Left cardiac atrium (tissue), 4 donors: Measurements from ENCODE around the gene C16orf89. TPM values are rescaled to one million over a fixed set of nuclear protein-coding genes. Genes with fewer than 3 reads are reported as not detected.
"Not testable (repeated sequence)": the region's sequence is repeated elsewhere in the genome, so short reads cannot be mapped to it uniquely, and the experiment has no call there.

Experiments used
- ATAC-seq, 2 donors: fragments of 200-7000 bp; cut with Tn5 transposase; one replicate each; pipeline ENCODE4 v1.9.1; 2020; ENCODE audit warnings: mild to moderate bottlenecking in 2 of 2, moderate library complexity in 2 of 2
- DNase-seq: peaks from one replicate; pipeline ENCODE4 v3.0.0-alpha.2; 2020
- intact Hi-C, 2 donors: fragments of 100-400 bp; cut with DNase I; formaldehyde crosslinking; loops; one replicate each; pipeline versions ENCODE4 v1.14.1 to v1.15.1; 2022 to 2023
- long read RNA-seq: library from polyadenylated mRNA; unstranded; transcript quantifications from one replicate; pipeline ENCODE4 v2.0.0, GENCODE V29; 2021
- total RNA-seq, 2 donors: library from RNA; stranded (reverse); fragmentation: NEBNext Ultra II Directional; extraction: Animal tissue kit (Norgen Biotek cat#: 25700); gene quantifications; one replicate each; pipeline ENCODE4 v1.2.1, GENCODE V29; 2021
- donor health status: DM: no; HTN: yes; CAD: no.
- donor health status: DM: no; HTN: yes; CAD: no; lungs with severe emphysema.
- donor health status: DM: yes; HTN: yes; CAD: no.
- donor health status: Dilated cardiomyopathy.

C16orf89 gene, protein sequence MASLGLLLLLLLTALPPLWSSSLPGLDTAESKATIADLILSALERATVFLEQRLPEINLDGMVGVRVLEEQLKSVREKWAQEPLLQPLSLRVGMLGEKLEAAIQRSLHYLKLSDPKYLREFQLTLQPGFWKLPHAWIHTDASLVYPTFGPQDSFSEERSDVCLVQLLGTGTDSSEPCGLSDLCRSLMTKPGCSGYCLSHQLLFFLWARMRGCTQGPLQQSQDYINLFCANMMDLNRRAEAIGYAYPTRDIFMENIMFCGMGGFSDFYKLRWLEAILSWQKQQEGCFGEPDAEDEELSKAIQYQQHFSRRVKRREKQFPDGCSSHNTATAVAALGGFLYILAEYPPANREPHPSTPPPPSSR
- 10 to 100 TPM in 1 of 2 donors, 1 to 10 TPM in 1; 6.6 to 19.4 TPM for total RNA-seq
- long read RNA-seq, partial matches to known transcripts, result 0 of 6 reads
- long read RNA-seq, other reads (novel, unspliced or antisense), result 0 of 6 reads

DNA sequence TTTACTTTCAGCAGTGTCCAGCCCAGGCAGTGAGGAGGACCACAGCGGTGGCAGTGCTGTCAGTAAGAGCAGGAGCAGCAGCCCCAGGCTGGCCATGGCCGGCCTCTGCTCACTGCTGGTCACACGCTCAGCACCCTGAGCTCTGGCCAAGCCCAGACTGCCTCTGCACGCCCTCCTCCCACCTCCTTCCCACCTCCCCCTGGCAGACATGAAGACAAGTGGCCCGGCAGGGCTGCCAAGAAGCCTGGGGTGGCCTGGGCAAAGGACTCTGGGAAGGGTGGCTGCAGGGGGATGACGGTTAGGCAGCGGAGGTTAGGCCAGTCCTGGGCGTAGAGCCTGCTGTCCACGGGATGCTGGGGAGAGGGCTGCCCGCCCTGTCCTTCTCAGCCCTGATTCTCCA lies at the start of gene C16orf89:
C16orf89 (minus strand) TSS at position 144 of the 400 bp plus-strand sequence; CDS start at position 96, 48 bp downstream.
- no peak for DNase-seq

DNA sequence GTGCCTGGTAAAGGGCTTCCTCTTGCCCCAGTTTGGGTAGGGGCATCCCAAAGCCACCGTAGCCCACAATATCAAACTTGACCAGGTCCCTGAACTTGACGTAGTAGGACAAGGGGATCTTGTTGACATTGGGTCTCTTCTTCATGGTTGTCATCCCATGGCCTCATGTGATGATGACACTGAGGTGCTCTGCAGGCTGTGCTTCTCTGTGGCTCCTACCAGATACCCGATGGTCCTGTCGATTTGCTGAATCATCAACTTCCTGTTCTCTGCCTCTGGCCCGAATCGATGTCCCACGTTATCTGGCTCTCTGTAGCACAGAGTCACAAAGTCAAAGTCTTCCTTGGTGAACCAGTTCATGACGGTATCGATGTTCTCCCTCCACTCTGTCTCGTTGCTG lies 45.2 kb upstream of the C16orf89 start:
- DNase-seq, ATAC-seq, intact Hi-C loops: not testable (repeated sequence)

More for the DNA sequence above, at the start of gene C16orf89:
- intact Hi-C loops, result no loop called here
- peak; percentile 23 to 89 for ATAC-seq

DNA sequence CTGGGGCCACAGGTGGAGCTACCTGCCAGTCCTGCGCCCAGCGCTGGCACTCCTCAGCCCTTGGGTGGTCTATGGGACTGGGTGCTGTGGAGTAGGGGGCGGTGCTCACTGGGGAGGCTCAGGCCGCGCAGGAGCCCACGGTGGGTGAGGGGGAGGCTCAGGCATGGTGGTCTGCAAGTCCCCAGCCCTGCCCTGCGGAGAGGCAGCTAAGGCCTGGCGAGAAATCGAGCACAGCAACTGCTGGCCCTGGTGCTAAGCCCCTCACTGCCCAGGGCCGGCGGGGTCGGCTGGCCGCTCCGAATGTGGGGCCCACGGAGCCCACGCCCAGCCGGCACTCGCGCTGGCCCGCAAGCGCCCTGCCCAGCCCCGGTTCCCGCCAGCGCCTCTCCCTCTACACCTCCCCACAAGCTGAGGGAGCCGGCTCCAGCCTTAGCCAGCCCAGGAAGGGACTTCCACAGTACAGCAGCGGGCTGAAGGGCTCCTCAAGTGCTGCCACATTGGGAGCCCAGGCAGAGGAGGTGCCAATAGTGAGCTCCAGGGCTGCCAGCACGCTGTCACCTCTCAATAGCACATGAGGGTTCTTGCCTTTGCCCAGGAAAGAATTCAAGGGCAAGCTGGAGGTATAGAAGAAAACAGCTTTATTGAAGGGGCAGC lies 42.9 kb upstream of the C16orf89 start:
- no peak for DNase-seq
- ATAC-seq, result no peak
- intact Hi-C loops, result no loop called here

DNA sequence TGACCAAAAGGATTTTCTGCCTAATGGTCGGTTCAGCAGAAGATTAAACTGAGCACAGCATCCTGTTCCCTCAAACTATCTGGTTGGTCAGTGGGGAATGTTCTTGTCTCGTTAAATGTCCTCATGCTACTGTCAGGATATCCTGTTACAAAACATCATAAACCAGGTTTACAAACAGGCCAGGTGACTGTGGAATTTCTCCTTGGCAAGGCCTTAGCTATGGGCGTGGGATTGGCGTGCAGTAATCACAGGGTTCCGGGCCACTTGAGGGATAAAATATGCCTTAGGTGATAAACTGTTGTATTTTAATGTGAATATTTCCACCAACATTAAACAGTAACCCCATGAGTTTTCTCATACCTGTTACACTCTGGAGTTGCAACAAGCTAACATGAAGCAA lies 39.3 kb upstream of the C16orf89 start:
- ATAC-seq, DNase-seq, intact Hi-C loops: not testable (repeated sequence)

DNA sequence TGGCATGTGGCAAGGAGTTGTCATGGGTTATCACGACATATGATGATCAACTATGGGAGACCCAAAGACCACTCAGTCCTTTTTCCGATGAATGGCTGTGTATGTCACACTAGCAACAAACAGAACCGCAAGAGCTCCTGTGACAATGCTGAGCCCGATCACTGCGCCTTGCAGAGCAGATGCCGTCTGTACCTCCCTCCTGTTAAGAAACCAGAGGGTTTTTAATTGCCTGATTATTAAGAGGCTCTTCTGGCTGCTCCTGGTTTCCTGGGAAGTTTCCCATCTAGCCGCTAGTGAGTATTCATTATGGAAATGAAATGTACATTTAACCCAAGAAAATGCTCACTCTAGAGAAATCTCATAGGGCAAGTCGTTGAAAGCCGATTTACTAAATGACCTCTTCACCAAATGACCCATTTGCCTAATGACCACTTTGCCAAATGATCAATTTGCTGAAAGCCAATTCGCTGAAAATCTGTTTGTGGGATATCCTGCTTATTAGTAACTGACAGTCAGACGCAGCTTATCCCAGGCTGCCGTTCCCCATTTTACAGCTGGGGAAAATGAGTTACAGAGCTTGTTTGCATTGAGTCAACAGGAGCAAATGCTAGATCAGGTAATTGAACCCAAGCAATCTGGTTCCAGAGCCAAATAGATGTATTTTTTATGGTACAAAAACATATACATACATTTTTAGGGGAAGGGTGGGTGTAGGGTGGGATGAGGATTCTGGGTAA lies 37.7 kb upstream of the C16orf89 start:
- ATAC-seq, intact Hi-C loops, DNase-seq: not testable (repeated sequence)

DNA sequence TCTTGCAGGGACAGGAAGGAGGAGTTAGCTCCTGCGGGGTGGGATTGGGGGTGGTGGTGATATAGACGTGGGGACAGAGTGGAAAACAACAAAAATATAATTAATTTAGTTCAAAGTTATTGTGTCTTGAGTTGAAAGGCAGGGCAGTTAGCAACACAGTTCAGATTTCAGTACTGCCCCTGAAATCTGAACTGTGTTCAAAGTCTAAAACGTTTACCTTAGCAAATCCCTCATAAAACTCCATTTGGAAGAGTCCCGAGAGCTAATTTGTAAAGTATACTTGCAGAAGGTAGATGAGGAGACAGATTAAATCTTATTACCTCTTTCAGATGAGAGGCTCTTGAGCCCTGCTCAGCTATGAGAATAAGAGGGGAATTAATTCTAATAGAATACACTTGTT lies 33.4 kb upstream of the C16orf89 start:
- ATAC-seq, DNase-seq, intact Hi-C loops: not testable (repeated sequence)

DNA sequence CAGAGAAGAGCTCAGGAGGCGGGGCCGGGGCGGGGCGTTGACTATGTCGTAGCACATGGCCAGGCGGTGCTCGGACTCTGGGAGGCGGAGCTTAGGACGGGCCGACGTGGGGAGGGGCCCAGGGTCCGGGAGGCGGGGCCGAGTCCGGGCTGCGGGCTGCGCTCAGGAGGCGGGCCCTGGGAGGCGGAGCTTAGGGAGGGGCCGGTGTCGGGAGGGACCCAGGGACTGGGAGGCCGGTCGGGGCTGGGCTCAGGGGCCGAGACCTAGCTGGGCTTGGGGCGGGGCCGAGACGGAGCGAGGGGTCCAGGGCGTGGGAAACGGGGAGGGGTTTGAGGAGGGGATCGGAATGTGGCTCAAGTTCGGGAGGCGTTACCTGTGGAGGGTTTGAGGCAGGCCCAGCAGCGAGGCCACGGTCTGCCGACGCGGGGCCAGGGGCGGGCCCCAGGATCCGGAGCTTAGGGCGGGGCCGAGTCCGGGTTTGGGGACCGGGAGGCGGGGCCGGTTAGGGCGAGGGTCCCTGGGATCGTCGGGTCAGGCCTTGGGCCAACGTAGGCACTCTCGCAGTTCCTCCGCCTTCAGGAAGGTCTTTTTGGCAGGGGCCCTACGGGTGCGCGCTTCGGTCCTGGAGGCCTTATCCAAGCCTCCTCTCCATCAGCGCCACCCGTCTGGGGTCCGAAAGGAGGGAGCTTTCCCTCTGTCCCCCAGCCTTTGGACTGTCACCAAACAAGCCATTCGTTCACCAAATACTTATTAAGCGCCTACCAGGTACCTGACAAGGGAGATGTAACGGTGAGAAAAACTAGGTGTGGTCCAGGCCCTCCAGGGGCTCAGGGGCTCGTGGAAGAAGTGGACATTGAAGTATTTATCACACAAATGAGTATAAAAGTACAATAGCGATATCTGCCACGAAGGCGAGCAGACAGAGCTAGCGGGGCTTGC lies 32.7 kb upstream of the C16orf89 start:
- peak; percentile 82 for DNase-seq
- ATAC-seq, intact Hi-C loops: not testable (repeated sequence)

DNA sequence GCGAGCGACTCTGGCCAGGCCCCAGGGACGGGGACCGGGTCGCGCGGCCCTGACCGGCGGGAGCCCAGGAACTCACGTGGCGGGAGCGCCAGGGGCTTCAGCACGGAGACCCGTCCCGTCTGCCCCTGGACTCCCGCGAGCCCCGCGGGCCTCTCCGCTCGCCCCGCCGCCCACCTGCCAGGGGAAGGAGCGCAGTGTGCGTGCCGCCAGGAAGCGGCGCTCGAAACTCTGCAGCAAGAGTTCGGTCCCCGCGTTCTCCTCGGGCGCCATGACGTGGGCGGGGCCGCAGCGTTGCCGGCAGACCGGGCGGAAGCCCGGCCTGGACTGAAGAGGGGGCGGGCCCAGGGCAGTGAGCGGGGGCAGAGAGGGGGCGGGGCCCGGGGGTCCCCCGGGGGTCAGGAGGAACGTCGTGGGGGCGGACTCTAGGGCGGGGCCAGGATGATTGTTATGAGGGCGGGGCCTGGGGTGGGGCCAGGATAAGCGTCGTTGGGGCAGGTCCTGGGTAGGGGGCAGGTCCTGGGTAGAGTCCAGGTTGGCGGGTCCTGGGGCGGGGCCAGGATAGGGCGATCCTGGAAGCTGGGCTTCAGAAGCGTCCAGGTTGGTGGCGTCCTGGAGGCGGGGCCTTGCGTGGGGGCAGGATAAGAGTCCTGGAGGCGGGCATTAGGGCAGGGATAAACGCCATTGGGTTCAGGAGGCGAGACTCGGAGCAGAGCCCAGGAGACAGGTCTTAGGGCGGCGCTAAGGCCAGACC lies 31.9 kb upstream of the C16orf89 start, which contains the start of gene EEF2KMT:
EEF2KMT (minus strand) TSS at position 326 of the 751 bp plus-strand sequence; CDS start at position 270, 56 bp downstream.
- ATAC-seq, result peak; percentile 100
- intact Hi-C loops, result not testable (repeated sequence)

DNA sequence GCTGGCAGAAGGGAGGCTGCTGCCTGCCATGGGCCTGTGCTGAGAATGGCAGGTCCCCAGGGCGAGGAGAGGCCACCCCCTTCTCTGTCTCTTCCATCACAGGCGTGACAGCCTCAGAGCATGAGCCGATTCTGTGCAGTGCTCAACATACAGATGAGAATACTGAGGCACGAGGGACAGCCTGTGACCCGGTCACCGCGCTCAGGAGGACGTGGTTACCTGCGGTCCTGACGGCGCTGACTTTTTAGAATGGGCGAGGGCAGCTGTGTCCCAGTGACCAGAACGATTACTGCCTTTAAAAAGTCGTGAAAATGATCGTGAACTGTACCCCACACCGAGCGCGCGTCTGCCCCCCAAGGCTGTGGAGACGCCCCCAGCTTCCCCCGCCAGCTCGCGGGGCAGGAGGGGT lies 31.3 kb upstream of the C16orf89 start:
- ATAC-seq, intact Hi-C loops: not testable (repeated sequence)
- DNase-seq, result peak; percentile 44

More for the DNA sequence above, 31.9 kb upstream of the C16orf89 start, which contains the start of gene EEF2KMT:
- DNase-seq, result peak; percentile 100

DNA sequence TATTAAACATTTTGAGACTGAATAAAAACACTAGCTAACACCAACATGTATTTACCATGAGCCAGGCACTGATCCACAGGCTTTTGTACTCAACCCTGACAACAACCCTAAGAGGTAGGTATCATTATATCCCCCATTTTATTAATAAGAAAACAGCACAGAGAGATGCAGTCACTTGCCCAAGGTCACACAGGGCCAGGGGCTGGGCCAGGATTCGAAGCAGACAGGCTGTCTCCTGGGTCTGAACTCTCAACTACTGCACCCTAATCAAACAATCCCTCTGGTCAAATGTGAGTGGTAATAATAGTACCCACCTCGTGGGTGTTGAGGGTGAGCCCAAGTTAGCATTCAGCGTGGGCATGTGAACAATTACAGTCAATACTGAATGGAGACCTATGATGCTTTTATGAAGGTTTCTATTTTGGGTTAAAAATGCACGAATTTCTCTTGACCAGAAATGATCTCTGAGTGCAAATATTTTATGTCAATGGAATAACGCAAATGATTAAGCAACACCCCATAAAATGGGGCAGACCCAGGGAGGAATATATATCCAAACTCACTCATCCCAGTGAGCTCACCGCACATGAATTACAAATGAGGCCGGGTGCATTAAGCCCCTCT lies 30.8 kb upstream of the C16orf89 start:
- ATAC-seq, intact Hi-C loops, DNase-seq: not testable (repeated sequence)

DNA sequence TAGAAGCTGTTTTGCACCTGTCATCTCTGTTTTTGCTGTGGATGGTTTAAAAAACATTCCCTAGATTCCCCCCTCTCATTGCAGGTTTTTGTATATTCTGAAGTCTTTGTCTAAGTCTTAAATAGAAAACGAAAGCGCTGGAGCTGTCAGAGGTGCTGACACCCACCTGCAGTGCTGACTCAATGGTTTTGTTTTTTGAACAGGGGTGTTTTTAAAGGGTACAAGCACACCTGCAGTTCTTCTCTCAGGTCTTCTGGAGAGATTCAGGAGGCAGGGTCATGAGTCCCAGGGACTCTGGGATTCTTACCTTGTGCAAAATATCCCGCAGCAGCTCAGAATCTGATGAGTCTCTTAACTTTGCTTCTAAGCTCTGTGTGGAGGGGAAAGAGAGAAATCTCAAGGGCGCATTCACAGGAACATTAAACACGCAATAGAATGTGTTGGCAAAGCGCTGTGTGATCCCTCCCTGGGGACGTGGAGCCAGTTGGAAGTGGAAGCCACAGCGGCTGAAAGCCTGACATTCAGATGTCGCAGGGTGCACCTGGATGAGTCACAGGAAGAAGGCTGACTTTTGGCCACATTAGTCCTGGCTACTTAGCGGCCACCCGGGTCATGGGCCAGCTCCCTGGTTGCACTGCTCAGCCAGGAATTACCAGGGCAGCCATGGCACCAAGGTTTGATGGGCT lies 29.5 kb upstream of the C16orf89 start:
- DNase-seq, ATAC-seq, intact Hi-C loops: not testable (repeated sequence)

DNA sequence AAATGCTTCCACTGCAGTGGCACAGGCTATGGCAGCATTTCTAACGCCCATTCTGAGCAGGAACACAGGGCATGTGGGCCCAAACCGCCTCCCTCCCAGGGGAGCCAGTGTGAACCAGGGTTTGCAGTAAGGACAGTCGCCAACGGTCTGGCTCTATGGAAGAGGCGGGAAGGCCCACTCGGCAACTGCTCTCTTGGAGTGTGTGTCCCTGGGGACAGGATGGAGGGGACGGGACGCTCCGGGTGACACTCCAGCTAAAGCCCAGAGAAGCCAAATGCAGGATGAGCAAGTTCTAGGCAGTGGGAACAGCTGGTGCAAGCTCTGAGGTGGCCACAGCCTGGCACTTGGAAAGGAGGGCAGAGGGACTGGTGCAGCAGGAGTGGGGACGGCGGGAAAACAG lies 28.0 kb upstream of the C16orf89 start:
- DNase-seq, ATAC-seq, intact Hi-C loops: not testable (repeated sequence)

DNA sequence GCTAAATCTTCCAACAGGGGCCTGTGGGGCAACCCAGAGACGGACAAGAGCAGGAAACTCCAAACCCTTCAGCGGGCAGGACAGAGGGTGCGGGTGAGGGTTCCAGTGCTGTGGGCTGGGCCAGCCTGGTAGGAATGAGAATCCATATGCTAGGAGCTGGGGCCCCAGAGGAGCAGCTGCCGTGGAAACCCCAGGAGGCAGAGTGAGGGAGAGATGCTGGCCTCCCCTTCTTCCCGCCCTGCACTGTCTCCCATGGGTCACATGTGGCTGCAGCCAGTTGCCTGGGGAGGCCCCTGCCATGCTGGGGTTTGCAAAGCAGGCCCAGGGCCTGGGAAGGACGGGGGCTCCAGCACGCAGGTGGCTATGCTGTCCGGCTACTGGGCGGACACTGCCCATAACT lies 27.3 kb upstream of the C16orf89 start:
- DNase-seq, ATAC-seq, intact Hi-C loops: not testable (repeated sequence)

DNA sequence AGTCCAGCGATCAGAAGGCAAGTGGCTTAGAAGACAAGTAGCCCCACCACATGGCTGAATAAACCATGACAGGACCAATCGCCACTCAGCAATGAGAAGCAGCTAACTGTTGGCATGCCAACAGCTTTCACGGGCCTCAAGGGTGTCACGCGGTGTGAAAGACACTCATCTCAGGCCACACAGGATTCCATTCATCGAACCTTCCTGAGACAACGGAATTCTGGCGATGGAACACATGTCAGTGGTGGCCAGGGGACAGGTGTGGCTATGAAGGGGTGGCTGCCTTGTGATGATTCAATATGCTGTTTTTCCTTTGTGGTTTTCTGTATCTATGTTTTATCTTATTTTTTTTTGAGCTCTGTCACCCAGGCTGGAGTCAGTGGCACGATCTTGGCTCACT lies 24.8 kb upstream of the C16orf89 start:
- DNase-seq, intact Hi-C loops, ATAC-seq: not testable (repeated sequence)

DNA sequence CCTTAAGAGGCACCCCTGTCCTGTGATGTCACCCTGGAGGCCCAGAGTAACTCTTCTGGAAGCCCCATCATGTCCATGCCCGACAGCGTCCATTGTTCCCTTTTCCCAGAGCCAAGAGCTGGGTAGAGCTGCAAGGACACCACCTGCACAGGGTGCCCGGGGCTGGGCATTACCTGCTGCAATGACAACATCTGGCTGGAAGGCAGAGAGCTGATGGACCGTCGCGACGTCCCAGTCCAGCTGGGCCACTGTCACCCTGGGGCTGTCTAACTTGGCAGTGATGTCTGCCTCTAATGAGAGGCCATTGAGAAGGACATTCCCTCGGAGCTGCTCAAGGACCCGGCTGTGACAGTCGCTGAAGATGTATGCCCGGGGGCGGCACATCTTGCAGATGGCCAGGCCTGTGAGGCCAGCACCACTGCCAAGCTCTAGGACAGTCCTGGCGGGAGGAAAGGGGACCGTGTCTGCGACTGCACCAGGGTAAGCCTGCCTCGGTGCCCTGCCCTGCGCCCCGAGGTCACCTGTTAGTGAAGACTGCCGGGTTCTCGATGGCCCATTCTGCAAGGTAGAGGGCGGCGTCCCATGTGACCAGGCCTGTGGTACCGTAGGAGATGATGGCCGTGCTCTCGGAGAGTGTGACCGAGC lies 24.3 kb upstream of the C16orf89 start:
- DNase-seq, intact Hi-C loops, ATAC-seq: not testable (repeated sequence)

DNA sequence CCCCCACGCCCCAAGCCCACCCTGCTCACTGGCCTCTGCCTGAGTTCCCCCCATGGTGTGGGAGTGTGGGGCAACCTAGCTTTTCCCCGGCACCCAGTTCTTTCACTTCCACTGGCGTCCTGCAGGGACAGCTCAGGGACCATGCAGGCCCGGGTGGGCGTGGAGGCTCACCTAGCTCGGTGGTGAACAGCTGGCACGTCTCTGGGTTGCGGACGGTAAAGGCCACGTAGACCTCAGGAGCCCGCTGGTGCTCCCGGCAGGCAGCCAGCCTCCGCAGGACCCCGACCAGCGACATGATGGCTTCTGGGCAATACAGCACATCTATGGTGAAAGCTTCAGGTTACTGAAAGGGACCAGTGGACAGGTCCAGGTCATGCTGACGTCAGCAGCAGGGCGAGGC lies 23.2 kb upstream of the C16orf89 start:
- ATAC-seq, DNase-seq, intact Hi-C loops: not testable (repeated sequence)
